HCT116 (cell line): ENCODE measurements around the gene HEXD. TPM values are rescaled to one million over a fixed set of nuclear protein-coding genes. Genes with fewer than 3 reads are reported as not detected.

Experiments
- ATAC-seq: fragments of 200-7000 bp; cut with Tn5 transposase; 2 replicates; pipeline ENCODE4 v1.9.1; 2020; ENCODE audit warnings: mild to moderate bottlenecking, moderate library complexity
- BruUV-seq: library from RNA; stranded (reverse); fragments of 400-500 nt; replicated peaks from 2 replicates; lab custom pipeline; 2021; lab: Mats Ljungman, UMichigan
- CTCF ChIA-PET: fragments of 300-600 bp; sonication (Branson Sonifier 250); formaldehyde crosslinking; loops from one replicate; lab custom pipeline; 2021; ENCODE audit warnings: antibody characterized with exemption; lab: Charles Lee
- POLR2A ChIA-PET: fragments of 300-600, 350-600 bp; sonication (Branson Sonifier 250); formaldehyde crosslinking; loops from one replicate; lab custom pipeline; 2021; ENCODE audit warnings: antibody characterized with exemption; lab: Charles Lee
- RAD21 ChIA-PET, 2 experiments: fragments of 300-600 bp; sonication (Branson Sonifier 250); formaldehyde crosslinking; loops; one replicate each; lab custom pipeline; 2023; ENCODE audit warnings: low total read pairs in 2 of 2; ENCODE audit not compliant: uncharacterized antibody in 2 of 2, unreplicated experiment in 2 of 2, low non-redundant PET in 1 of 2; lab: Charles Lee
- DNase-seq: peaks from one replicate; pipeline ENCODE4 v3.0.0-alpha.2; 2010; ENCODE audit warnings: low read depth, low spot score
- H2AFZ ChIP-seq: fragments of 200-600 bp; shearing (Covaris generic), sonication (generic); 2 replicates; pipeline ENCODE4 v1.6.1; 2017; ENCODE audit warnings: low read depth, mixed run types, mixed read lengths, antibody characterized with exemption, low read length; ENCODE audit not compliant: poor library complexity, severe bottlenecking
- H3K27ac ChIP-seq: 2 replicates; pipeline ENCODE4 v1.5.1; 2012; ENCODE audit warnings: low read depth, low read length
- H3K27me3 ChIP-seq: fragments of 200-600 bp; sonication (generic); 2 replicates; pipeline ENCODE4 v1.6.1; 2016; ENCODE audit warnings: mixed run types, low read length, mixed read lengths; ENCODE audit not compliant: insufficient read depth
- H3K36me3 ChIP-seq, 2 experiments: fragments of 200-500 bp in 1 of 2; fragments of 200-600 bp in 1 of 2; sonication (Bioruptor generic) in 1 of 2; sonication (generic) in 1 of 2; 2 replicates each; pipeline versions ENCODE4 v1.5.1 to v1.6.1; 2014 to 2016; ENCODE audit warnings: low read length in 2 of 2, inconsistent platforms in 1 of 2, mixed read lengths in 1 of 2, mixed run types in 1 of 2; ENCODE audit not compliant: insufficient read depth in 2 of 2, control insufficient read depth in 1 of 2
- H3K4me1 ChIP-seq, 2 experiments: fragments of 200-600 bp in 1 of 2; sonication (generic) in 1 of 2; 2 replicates each; pipeline versions ENCODE4 v1.5.1 to v1.6.1; 2012 to 2017; ENCODE audit warnings: low read length in 2 of 2, inconsistent platforms in 1 of 2, mild to moderate bottlenecking in 1 of 2, mixed read lengths in 1 of 2, mixed run types in 1 of 2, moderate library complexity in 1 of 2; ENCODE audit not compliant: insufficient read depth in 2 of 2, control insufficient read depth in 1 of 2
- H3K4me2 ChIP-seq: fragments of 200-600 bp; sonication (generic); 2 replicates; pipeline ENCODE4 v1.6.1; 2017; ENCODE audit warnings: mixed run types, low read length, mixed read lengths
- H3K4me3 ChIP-seq, 2 experiments: fragments of 200-600 bp in 1 of 2; sonication (generic) in 1 of 2; replicated peaks in 1 of 2; 2 replicates each; pipeline ENCODE4 v1.5.1; 2011 to 2016; ENCODE audit warnings: low read length in 2 of 2, control low read depth in 1 of 2, low read depth in 1 of 2, mild to moderate bottlenecking in 1 of 2, mixed read lengths in 1 of 2, mixed run types in 1 of 2
- H3K79me2 ChIP-seq: fragments of 200-600 bp; sonication (generic); 2 replicates; pipeline ENCODE4 v1.6.1; 2017; ENCODE audit warnings: mild to moderate bottlenecking, mixed run types, low read length, moderate library complexity, mixed read lengths; ENCODE audit not compliant: insufficient read depth
- H3K9ac ChIP-seq: fragments of 200-600 bp; sonication (generic); 2 replicates; pipeline ENCODE4 v1.6.1; 2016; ENCODE audit warnings: low read length, mixed read lengths
- H3K9me2 ChIP-seq: fragments of 200-600 bp; sonication (generic), shearing (Covaris generic); 2 replicates; pipeline ENCODE4 v1.6.1; 2017; ENCODE audit warnings: mixed run types, mild to moderate bottlenecking, moderate library complexity; ENCODE audit not compliant: insufficient read depth
- H3K9me3 ChIP-seq, 2 experiments: fragments of 200-500 bp in 1 of 2; fragments of 200-600 bp in 1 of 2; sonication (Bioruptor generic) in 1 of 2; sonication (generic) in 1 of 2; 2 replicates each; pipeline ENCODE4 v1.6.1; 2014 to 2017; ENCODE audit warnings: low read length in 2 of 2, mixed read lengths in 2 of 2, inconsistent platforms in 1 of 2, low read depth in 1 of 2, mild to moderate bottlenecking in 1 of 2, mixed run types in 1 of 2, moderate library complexity in 1 of 2; ENCODE audit not compliant: control insufficient read depth in 1 of 2, insufficient read depth in 1 of 2
- H4K20me1 ChIP-seq: fragments of 200-600 bp; sonication (generic), shearing (Covaris generic); 2 replicates; pipeline ENCODE4 v1.6.1; 2017; ENCODE audit warnings: mixed run types, mild to moderate bottlenecking, moderate library complexity; ENCODE audit not compliant: insufficient read depth
- CBX3 ChIP-seq: IDR thresholded peaks from 2 replicates; pipeline ENCODE4 v1.6.1; 2012; ENCODE audit warnings: low read depth
- CEBPB ChIP-seq: IDR thresholded peaks from 2 replicates; pipeline ENCODE4 v1.6.1; 2012; ENCODE audit warnings: low read depth
- EGR1 ChIP-seq: IDR thresholded peaks from 2 replicates; pipeline ENCODE4 v1.6.1; 2012; ENCODE audit warnings: low read depth
- EZH2phosphoT487 ChIP-seq: fragments of 200-600 bp; IDR thresholded peaks from 2 replicates; pipeline ENCODE4 v1.6.1; 2018; ENCODE audit warnings: antibody characterized with exemption, borderline replicate concordance
- FOSL1 ChIP-seq: IDR thresholded peaks from 2 replicates; pipeline ENCODE4 v1.6.1; 2012; ENCODE audit warnings: low read depth
- JUND ChIP-seq: IDR thresholded peaks from 2 replicates; pipeline ENCODE4 v1.6.1; 2012
- POLR2A ChIP-seq: IDR thresholded peaks from 2 replicates; pipeline ENCODE4 v1.7.0; 2011; ENCODE audit warnings: borderline replicate concordance; ENCODE audit not compliant: insufficient read depth, insufficient read length; ENCODE audit errors: extremely low read depth
- POLR2AphosphoS5 ChIP-seq: IDR thresholded peaks from 2 replicates; pipeline ENCODE4 v1.6.1; 2011; ENCODE audit warnings: mild to moderate bottlenecking, low read depth, low read length, moderate library complexity
- RAD21 ChIP-seq: IDR thresholded peaks from 2 replicates; pipeline ENCODE4 v1.6.1; 2012; ENCODE audit warnings: low read depth, mild to moderate bottlenecking
- SIN3A ChIP-seq: IDR thresholded peaks from 2 replicates; pipeline ENCODE4 v1.6.1; 2012; ENCODE audit warnings: low read depth
- SP1 ChIP-seq: IDR thresholded peaks from 2 replicates; pipeline ENCODE4 v1.6.1; 2012; ENCODE audit warnings: low read depth
- SRF ChIP-seq: IDR thresholded peaks from 2 replicates; pipeline ENCODE4 v1.6.1; 2012; ENCODE audit warnings: low read depth
- TCF7L2 ChIP-seq: IDR thresholded peaks from 2 replicates; pipeline ENCODE4 v1.7.0; 2011; ENCODE audit warnings: borderline replicate concordance, inconsistent platforms; ENCODE audit not compliant: insufficient read depth, insufficient read length; ENCODE audit errors: extremely low read depth
- ZFX ChIP-seq: fragments of 450-650 bp; IDR thresholded peaks from 2 replicates; pipeline ENCODE4 v1.6.1; 2017
- ZNF274 ChIP-seq: fragments of 200-500 bp; sonication (Bioruptor generic); IDR thresholded peaks from 2 replicates; pipeline ENCODE4 v1.6.1; 2014; ENCODE audit warnings: mild to moderate bottlenecking, low read depth, low read length, inconsistent platforms
- intact Hi-C: fragments of 100-400 bp; cut with micrococcal nuclease; formaldehyde crosslinking; loops from 2 replicates; pipeline ENCODE4 v1.10.0; 2022
- total RNA-seq: library from RNA; stranded (reverse); gene quantifications from one replicate; pipeline ENCODE4 v1.2.1, GENCODE V29; 2021; ENCODE audit not compliant: unreplicated experiment
- TF ChIP-seq, protein P1 (sequence below): IDR thresholded peaks from 2 replicates; pipeline ENCODE4 v1.6.1; 2012
- TF ChIP-seq, protein P2 (sequence below): IDR thresholded peaks from 2 replicates; pipeline ENCODE4 v1.6.1; 2012; ENCODE audit warnings: low read depth
- TF ChIP-seq, protein P3 (sequence below): IDR thresholded peaks from 2 replicates; pipeline ENCODE4 v1.6.1; 2011; ENCODE audit warnings: mild to moderate bottlenecking, low read length, moderate library complexity; ENCODE audit not compliant: insufficient replicate concordance; ENCODE audit errors: extremely low read depth
- TF ChIP-seq, protein P4 (sequence below), 3 experiments: fragments of 200-600 bp in 1 of 3; sonication (generic) in 1 of 3; IDR thresholded peaks in 2 of 3; conservative IDR thresholded peaks in 1 of 3; 2 replicates each; pipeline ENCODE4 v1.5.1; 2012 to 2017; ENCODE audit warnings: low read depth in 2 of 3, low read length in 2 of 3, antibody characterized with exemption in 1 of 3, borderline replicate concordance in 1 of 3, control low read depth in 1 of 3, mild to moderate bottlenecking in 1 of 3, mixed read lengths in 1 of 3, mixed run types in 1 of 3, moderate library complexity in 1 of 3; ENCODE audit not compliant: insufficient read depth in 1 of 3

The HEXD gene
- total RNA-seq, 1 experiment from 2014 or later: 45.2 TPM

- Histone ChIP-seq H3K9me3 (no peaks in the 10 kb centered on the region), H3K4me2 (no peak overlapping the region), H3K27me3 (no peaks in the 10 kb centered on the region)
- TF ChIP-seq SRF (no peak), ZNF274 (no peak), POLR2A (no peak), CEBPB (no peak), CBX3 (no peak), JUND (no peak), FOSL1 (no peak), SIN3A (no peak), RAD21 (no peak), ZFX (no peak), POLR2AphosphoS5 (no peak), TCF7L2 (no peak), SP1 (no peak), EZH2phosphoT487 (no peak), EGR1 (no peak)
- TF ChIP-seq, protein P1, sequence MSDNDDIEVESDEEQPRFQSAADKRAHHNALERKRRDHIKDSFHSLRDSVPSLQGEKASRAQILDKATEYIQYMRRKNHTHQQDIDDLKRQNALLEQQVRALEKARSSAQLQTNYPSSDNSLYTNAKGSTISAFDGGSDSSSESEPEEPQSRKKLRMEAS: no peak
- TF ChIP-seq, protein P2, sequence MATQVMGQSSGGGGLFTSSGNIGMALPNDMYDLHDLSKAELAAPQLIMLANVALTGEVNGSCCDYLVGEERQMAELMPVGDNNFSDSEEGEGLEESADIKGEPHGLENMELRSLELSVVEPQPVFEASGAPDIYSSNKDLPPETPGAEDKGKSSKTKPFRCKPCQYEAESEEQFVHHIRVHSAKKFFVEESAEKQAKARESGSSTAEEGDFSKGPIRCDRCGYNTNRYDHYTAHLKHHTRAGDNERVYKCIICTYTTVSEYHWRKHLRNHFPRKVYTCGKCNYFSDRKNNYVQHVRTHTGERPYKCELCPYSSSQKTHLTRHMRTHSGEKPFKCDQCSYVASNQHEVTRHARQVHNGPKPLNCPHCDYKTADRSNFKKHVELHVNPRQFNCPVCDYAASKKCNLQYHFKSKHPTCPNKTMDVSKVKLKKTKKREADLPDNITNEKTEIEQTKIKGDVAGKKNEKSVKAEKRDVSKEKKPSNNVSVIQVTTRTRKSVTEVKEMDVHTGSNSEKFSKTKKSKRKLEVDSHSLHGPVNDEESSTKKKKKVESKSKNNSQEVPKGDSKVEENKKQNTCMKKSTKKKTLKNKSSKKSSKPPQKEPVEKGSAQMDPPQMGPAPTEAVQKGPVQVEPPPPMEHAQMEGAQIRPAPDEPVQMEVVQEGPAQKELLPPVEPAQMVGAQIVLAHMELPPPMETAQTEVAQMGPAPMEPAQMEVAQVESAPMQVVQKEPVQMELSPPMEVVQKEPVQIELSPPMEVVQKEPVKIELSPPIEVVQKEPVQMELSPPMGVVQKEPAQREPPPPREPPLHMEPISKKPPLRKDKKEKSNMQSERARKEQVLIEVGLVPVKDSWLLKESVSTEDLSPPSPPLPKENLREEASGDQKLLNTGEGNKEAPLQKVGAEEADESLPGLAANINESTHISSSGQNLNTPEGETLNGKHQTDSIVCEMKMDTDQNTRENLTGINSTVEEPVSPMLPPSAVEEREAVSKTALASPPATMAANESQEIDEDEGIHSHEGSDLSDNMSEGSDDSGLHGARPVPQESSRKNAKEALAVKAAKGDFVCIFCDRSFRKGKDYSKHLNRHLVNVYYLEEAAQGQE: no peak
- TF ChIP-seq, protein P3, sequence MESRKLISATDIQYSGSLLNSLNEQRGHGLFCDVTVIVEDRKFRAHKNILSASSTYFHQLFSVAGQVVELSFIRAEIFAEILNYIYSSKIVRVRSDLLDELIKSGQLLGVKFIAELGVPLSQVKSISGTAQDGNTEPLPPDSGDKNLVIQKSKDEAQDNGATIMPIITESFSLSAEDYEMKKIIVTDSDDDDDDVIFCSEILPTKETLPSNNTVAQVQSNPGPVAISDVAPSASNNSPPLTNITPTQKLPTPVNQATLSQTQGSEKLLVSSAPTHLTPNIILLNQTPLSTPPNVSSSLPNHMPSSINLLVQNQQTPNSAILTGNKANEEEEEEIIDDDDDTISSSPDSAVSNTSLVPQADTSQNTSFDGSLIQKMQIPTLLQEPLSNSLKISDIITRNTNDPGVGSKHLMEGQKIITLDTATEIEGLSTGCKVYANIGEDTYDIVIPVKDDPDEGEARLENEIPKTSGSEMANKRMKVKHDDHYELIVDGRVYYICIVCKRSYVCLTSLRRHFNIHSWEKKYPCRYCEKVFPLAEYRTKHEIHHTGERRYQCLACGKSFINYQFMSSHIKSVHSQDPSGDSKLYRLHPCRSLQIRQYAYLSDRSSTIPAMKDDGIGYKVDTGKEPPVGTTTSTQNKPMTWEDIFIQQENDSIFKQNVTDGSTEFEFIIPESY: no peak
- TF ChIP-seq, protein P4, sequence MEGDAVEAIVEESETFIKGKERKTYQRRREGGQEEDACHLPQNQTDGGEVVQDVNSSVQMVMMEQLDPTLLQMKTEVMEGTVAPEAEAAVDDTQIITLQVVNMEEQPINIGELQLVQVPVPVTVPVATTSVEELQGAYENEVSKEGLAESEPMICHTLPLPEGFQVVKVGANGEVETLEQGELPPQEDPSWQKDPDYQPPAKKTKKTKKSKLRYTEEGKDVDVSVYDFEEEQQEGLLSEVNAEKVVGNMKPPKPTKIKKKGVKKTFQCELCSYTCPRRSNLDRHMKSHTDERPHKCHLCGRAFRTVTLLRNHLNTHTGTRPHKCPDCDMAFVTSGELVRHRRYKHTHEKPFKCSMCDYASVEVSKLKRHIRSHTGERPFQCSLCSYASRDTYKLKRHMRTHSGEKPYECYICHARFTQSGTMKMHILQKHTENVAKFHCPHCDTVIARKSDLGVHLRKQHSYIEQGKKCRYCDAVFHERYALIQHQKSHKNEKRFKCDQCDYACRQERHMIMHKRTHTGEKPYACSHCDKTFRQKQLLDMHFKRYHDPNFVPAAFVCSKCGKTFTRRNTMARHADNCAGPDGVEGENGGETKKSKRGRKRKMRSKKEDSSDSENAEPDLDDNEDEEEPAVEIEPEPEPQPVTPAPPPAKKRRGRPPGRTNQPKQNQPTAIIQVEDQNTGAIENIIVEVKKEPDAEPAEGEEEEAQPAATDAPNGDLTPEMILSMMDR (IDR thresholded peaks at IDR 0.05 in 2 of 3, conservative IDR thresholded peaks at IDR 0.05 in 1 of 3; ENCODE audit: borderline replicate concordance in 1 of 3, insufficient read depth in 1 of 3, low read depth in 2 of 3, low read length in 2 of 3): no peak
- TF ChIP-seq, all 23 proteins: peak for 0
- Histone ChIP-seq H3K9ac (no peak overlapping the region), H2AFZ (no peak overlapping the region), H3K4me3 (no peak overlapping the region), H3K4me1 (peaks cover 26 to 34% of the 10 kb centered on the region in 2 experiments), H4K20me1 (no peaks in the 10 kb centered on the region), H3K79me2 (no peaks in the 10 kb centered on the region), H3K27ac (no peak overlapping the region), H3K9me2 (no peaks in the 10 kb centered on the region), H3K36me3 (peaks cover 7 to 9% of the 10 kb centered on the region in 2 experiments; a peak in 2 of 4 replicates)
- ChIA-PET RAD21 (no interaction called here), POLR2A (no interaction called here), CTCF (no interaction called here)
- no TSS peak for BruUV-seq
- intact Hi-C loops: loop anchor here (5.0 kb wide), 1 partner anchor 37 kb away; no protein-coding TSS in a partner anchor
- DNase-seq (no peak), ATAC-seq (no peak)
Observed at GRCh38 chr17:82490512-82491195, 72.5 kb downstream of the HEXD start.
